HEK293 (cell line): ENCODE measurements around the gene OSBP.

Source experiments
- CTCF ChIA-PET: fragments of 350-600 bp; formaldehyde crosslinking; extraction: SDS; loops from one replicate; lab custom pipeline; 2021; ENCODE audit warnings: antibody characterized with exemption; lab: Yijun Ruan, JAX
- POLR2A ChIA-PET: fragments of 300-600 bp; formaldehyde crosslinking; extraction: SDS; loops from one replicate; lab custom pipeline; 2020; ENCODE audit warnings: antibody characterized with exemption, inconsistent platforms; lab: Yijun Ruan, JAX
- H3K27ac ChIP-seq: fragments of 200-500 bp; sonication (Bioruptor generic); 2 replicates; pipeline ENCODE4 v1.5.1; 2014; ENCODE audit warnings: low read depth, low read length, control low read depth, inconsistent platforms; ENCODE audit errors: extremely low read depth
- H3K36me3 ChIP-seq, 2 experiments: fragments of 200-500 bp in 1 of 2; sonication (Bioruptor generic) in 1 of 2; 1 replicate in 1 of 2; 2 replicates in 1 of 2; pipeline ENCODE4 v1.5.1; 2014 to 2017; ENCODE audit warnings: inconsistent platforms in 2 of 2, low read length in 2 of 2; ENCODE audit not compliant: control insufficient read depth in 2 of 2, insufficient read depth in 1 of 2
- H3K4me1 ChIP-seq: fragments of 200-500 bp; sonication (Bioruptor generic); 2 replicates; pipeline ENCODE4 v1.5.1; 2014; ENCODE audit warnings: mild to moderate bottlenecking, low read length, inconsistent platforms; ENCODE audit not compliant: control insufficient read depth, insufficient read depth
- H3K4me3 ChIP-seq: 2 replicates; pipeline ENCODE4 v1.5.1; 2011; ENCODE audit warnings: low read depth, mild to moderate bottlenecking, control low read depth, low read length, moderate library complexity
- H3K9me3 ChIP-seq: fragments of 200-500 bp; sonication (Bioruptor generic); 2 replicates; pipeline ENCODE4 v1.5.1; 2014; ENCODE audit warnings: low read depth, low read length, inconsistent platforms; ENCODE audit not compliant: control insufficient read depth, insufficient read depth
- GLI2 ChIP-seq: fragments of 450-650 bp; formaldehyde crosslinking; IDR thresholded peaks from 2 replicates; pipeline ENCODE4; 2017; ENCODE audit warnings: missing biosample characterization, missing genetic modification characterization, low read depth, borderline replicate concordance
- KLF7 ChIP-seq: fragments of 450-650 bp; formaldehyde crosslinking; IDR thresholded peaks from 2 replicates; pipeline ENCODE4 v1.5.1; 2016; ENCODE audit warnings: missing biosample characterization, missing genetic modification characterization, borderline replicate concordance
- PBX3 ChIP-seq: sonication (generic); formaldehyde crosslinking; IDR thresholded peaks from 2 replicates; pipeline ENCODE4 v1.8.1; 2022; ENCODE audit warnings: mild to moderate bottlenecking, moderate library complexity, missing genetic modification reagents
- RBAK ChIP-seq: fragments of 450-650 bp; formaldehyde crosslinking; IDR thresholded peaks from 2 replicates; pipeline ENCODE4 v1.5.1; 2016; ENCODE audit warnings: missing biosample characterization, missing genetic modification characterization
- SCRT2 ChIP-seq: fragments of 450-650 bp; formaldehyde crosslinking; IDR thresholded peaks from 2 replicates; pipeline ENCODE4 v1.5.1; 2016; ENCODE audit warnings: missing biosample characterization, missing genetic modification characterization
- SP3 ChIP-seq: fragments of 450-650 bp; formaldehyde crosslinking; IDR thresholded peaks from 2 replicates; pipeline ENCODE4 v1.5.1; 2016; ENCODE audit warnings: missing biosample characterization, missing genetic modification characterization
- TSHZ1 ChIP-seq: fragments of 450-650 bp; formaldehyde crosslinking; IDR thresholded peaks from 2 replicates; pipeline ENCODE4 v1.5.1; 2016; ENCODE audit warnings: missing biosample characterization, missing genetic modification characterization, borderline replicate concordance
- ZBTB17 ChIP-seq: fragments of 450-650 bp; formaldehyde crosslinking; IDR thresholded peaks from 2 replicates; pipeline ENCODE4 v1.5.1; 2016; ENCODE audit warnings: missing biosample characterization, missing genetic modification characterization
- ZBTB20 ChIP-seq: fragments of 450-650 bp; formaldehyde crosslinking; IDR thresholded peaks from 2 replicates; pipeline ENCODE4 v1.5.1; 2016; ENCODE audit warnings: missing biosample characterization, missing genetic modification characterization
- ZEB2 ChIP-seq: fragments of 450-650 bp; formaldehyde crosslinking; IDR thresholded peaks from 2 replicates; pipeline ENCODE4 v1.5.1; 2016; ENCODE audit warnings: missing biosample characterization, missing genetic modification characterization
- ZNF155 ChIP-seq: fragments of 450-650 bp; formaldehyde crosslinking; IDR thresholded peaks from 2 replicates; pipeline ENCODE4 v1.5.1; 2016; ENCODE audit warnings: missing biosample characterization, missing genetic modification characterization
- ZNF175 ChIP-seq: fragments of 450-650 bp; formaldehyde crosslinking; IDR thresholded peaks from 2 replicates; pipeline ENCODE4 v1.5.1; 2016; ENCODE audit warnings: missing biosample characterization, missing genetic modification characterization
- ZNF239 ChIP-seq: fragments of 450-650 bp; formaldehyde crosslinking; IDR thresholded peaks from 2 replicates; pipeline ENCODE4 v1.5.1; 2016; ENCODE audit warnings: missing biosample characterization, missing genetic modification characterization
- ZNF292 ChIP-seq: fragments of 450-650 bp; formaldehyde crosslinking; IDR thresholded peaks from 2 replicates; pipeline ENCODE4 v1.5.1; 2016; ENCODE audit warnings: low read depth, missing biosample characterization, missing genetic modification characterization, borderline replicate concordance
- ZNF549 ChIP-seq: fragments of 450-650 bp; IDR thresholded peaks from 2 replicates; pipeline ENCODE4 v1.5.1; 2018; ENCODE audit warnings: missing biosample characterization, missing genetic modification characterization, mild to moderate bottlenecking, inconsistent platforms, moderate library complexity
- ZNF560 ChIP-seq: fragments of 450-650 bp; formaldehyde crosslinking; IDR thresholded peaks from 2 replicates; pipeline ENCODE4 v1.5.1; 2017; ENCODE audit warnings: missing biosample characterization, missing genetic modification characterization, borderline replicate concordance
- ZNF776 ChIP-seq: fragments of 450-650 bp; formaldehyde crosslinking; IDR thresholded peaks from 2 replicates; pipeline ENCODE4 v1.5.0; 2017; ENCODE audit warnings: missing biosample characterization, missing genetic modification characterization, borderline replicate concordance
- ZNF830 ChIP-seq: fragments of 450-650 bp; IDR thresholded peaks from 2 replicates; pipeline ENCODE4 v1.5.0; 2018; ENCODE audit warnings: missing biosample characterization, missing genetic modification characterization, low read depth, mild to moderate bottlenecking, moderate library complexity
- ZSCAN30 ChIP-seq: fragments of 450-650 bp; IDR thresholded peaks from 2 replicates; pipeline ENCODE4 v1.5.1; 2018; ENCODE audit warnings: missing biosample characterization, mild to moderate bottlenecking, missing genetic modification characterization, moderate library complexity
- ZXDB ChIP-seq: fragments of 450-650 bp; formaldehyde crosslinking; IDR thresholded peaks from 2 replicates; pipeline ENCODE4 v1.5.1; 2016; ENCODE audit warnings: missing biosample characterization, missing genetic modification characterization
- TF ChIP-seq, protein P1 (sequence below): fragments of 450-650 bp; formaldehyde crosslinking; conservative IDR thresholded peaks from 2 replicates; pipeline ENCODE4 v1.5.1; 2016; ENCODE audit warnings: low read depth, missing biosample characterization, missing genetic modification characterization
- TF ChIP-seq, protein P2 (sequence below): fragments of 450-650 bp; IDR thresholded peaks from 2 replicates; pipeline ENCODE4 v1.5.1; 2018; ENCODE audit warnings: missing biosample characterization, missing genetic modification characterization
- TF ChIP-seq, protein P3 (sequence below): fragments of 450-650 bp; formaldehyde crosslinking; IDR thresholded peaks from 2 replicates; pipeline ENCODE4 v1.5.1; 2016; ENCODE audit warnings: missing biosample characterization, missing genetic modification characterization

Gene OSBP

GRCh38 chr11:59601788-59602187, 13.8 kb downstream of the OSBP start (continued):
- TF ChIP-seq TSHZ1 (tag by site-specific recombination) (no peak), ZNF830 (tag by site-specific recombination) (no peak), ZBTB17 (tag by site-specific recombination) (no peak)
- TF ChIP-seq, protein P1, sequence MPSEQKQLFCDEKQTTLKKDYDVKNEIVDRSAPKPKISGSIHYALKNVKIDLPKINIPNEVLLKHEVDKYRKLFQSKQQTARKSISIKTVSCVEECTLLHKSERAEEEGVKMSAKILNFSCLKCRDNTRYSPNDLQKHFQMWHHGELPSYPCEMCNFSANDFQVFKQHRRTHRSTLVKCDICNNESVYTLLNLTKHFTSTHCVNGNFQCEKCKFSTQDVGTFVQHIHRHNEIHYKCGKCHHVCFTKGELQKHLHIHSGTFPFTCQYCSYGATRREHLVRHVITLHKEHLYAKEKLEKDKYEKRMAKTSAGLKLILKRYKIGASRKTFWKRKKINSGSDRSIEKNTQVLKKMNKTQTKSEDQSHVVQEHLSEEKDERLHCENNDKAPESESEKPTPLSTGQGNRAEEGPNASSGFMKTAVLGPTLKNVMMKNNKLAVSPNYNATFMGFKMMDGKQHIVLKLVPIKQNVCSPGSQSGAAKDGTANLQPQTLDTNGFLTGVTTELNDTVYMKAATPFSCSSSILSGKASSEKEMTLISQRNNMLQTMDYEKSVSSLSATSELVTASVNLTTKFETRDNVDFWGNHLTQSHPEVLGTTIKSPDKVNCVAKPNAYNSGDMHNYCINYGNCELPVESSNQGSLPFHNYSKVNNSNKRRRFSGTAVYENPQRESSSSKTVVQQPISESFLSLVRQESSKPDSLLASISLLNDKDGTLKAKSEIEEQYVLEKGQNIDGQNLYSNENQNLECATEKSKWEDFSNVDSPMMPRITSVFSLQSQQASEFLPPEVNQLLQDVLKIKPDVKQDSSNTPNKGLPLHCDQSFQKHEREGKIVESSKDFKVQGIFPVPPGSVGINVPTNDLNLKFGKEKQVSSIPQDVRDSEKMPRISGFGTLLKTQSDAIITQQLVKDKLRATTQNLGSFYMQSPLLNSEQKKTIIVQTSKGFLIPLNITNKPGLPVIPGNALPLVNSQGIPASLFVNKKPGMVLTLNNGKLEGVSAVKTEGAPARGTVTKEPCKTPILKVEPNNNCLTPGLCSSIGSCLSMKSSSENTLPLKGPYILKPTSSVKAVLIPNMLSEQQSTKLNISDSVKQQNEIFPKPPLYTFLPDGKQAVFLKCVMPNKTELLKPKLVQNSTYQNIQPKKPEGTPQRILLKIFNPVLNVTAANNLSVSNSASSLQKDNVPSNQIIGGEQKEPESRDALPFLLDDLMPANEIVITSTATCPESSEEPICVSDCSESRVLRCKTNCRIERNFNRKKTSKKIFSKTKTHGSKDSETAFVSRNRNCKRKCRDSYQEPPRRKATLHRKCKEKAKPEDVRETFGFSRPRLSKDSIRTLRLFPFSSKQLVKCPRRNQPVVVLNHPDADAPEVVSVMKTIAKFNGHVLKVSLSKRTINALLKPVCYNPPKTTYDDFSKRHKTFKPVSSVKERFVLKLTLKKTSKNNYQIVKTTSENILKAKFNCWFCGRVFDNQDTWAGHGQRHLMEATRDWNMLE, result no peak

DNA sequence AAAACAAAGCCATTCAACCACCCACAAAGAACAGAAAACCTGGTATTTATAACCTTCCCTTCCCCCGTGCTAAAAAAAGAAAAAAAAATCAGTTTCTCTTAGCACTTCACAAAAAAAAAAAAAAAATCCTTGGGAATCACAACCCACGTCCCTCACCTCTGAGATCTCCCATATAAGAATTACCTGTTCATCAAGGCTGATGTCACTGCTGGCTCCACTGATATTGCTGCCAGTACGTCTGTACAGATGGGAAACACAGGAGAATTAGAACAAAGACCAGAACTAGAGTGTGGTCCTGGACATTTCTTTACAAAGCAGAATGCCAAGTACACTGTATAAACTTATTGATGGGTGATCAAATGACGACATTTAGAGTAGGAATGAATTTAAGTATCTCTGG, 14.9 kb downstream of the OSBP start:
- Histone ChIP-seq H3K36me3 (peaks cover 31 to 96% of the 10 kb centered on the region in 2 experiments), H3K27ac (no peak overlapping the region), H3K9me3 (no peaks in the 10 kb centered on the region), H3K4me3 (no peak overlapping the region), H3K4me1 (no peaks in the 10 kb centered on the region)
- TF ChIP-seq, protein P2, sequence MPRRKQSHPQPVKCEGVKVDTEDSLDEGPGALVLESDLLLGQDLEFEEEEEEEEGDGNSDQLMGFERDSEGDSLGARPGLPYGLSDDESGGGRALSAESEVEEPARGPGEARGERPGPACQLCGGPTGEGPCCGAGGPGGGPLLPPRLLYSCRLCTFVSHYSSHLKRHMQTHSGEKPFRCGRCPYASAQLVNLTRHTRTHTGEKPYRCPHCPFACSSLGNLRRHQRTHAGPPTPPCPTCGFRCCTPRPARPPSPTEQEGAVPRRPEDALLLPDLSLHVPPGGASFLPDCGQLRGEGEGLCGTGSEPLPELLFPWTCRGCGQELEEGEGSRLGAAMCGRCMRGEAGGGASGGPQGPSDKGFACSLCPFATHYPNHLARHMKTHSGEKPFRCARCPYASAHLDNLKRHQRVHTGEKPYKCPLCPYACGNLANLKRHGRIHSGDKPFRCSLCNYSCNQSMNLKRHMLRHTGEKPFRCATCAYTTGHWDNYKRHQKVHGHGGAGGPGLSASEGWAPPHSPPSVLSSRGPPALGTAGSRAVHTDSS (tag by site-specific recombination), result no peak
- no peak for TF ChIP-seq PBX3
- TF ChIP-seq GLI2 (tag by site-specific recombination), result no peak
- TF ChIP-seq ZBTB20 (tag by site-specific recombination), result no peak
- no peak for TF ChIP-seq ZNF549 (tag by site-specific recombination)
- no peak for TF ChIP-seq ZNF776
- no peak for TF ChIP-seq RBAK (tag by site-specific recombination)
- TF ChIP-seq, all 188 proteins: peak for 0
- ChIA-PET CTCF (no interaction called here), POLR2A (no interaction called here)

DNA sequence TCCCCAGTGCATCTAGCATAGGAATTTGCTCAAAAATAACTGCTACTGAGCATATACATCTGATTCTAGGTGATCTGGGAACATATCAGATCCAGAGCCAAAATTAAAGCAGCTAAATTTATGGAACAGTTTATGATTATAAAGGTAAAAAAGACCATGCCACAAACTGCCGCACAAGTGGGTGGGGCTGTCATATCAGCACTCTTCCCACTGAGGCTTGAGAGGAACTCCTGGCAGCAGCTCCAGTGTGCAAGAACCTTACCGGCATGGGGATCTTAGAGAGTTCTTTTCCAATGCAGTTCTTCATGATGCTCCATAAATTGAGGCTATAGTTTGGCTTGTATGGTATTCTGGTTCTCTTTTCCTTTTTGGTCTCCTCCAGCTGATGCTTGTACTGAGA, 15.3 kb downstream of the OSBP start:
- Histone ChIP-seq H3K36me3 (peaks cover 31 to 97% of the 10 kb centered on the region in 2 experiments), H3K9me3 (no peaks in the 10 kb centered on the region), H3K27ac (no peak overlapping the region), H3K4me1 (no peaks in the 10 kb centered on the region), H3K4me3 (no peak overlapping the region)
- CTCF ChIA-PET, result no interaction called here
- POLR2A ChIA-PET, result no interaction called here
- no peak for TF ChIP-seq ZNF155 (tag by site-specific recombination)
- TF ChIP-seq ZNF175, result no peak
- no peak for TF ChIP-seq ZSCAN30 (tag by site-specific recombination)
- no peak for TF ChIP-seq ZBTB17 (tag by site-specific recombination)
- no peak for TF ChIP-seq SCRT2 (tag by site-specific recombination)
- TF ChIP-seq ZEB2 (tag by site-specific recombination), result no peak
- no peak for TF ChIP-seq ZXDB (tag by site-specific recombination)
- TF ChIP-seq ZNF292 (tag by site-specific recombination), result no peak
- TF ChIP-seq ZNF560, result no peak
- TF ChIP-seq, protein P3, sequence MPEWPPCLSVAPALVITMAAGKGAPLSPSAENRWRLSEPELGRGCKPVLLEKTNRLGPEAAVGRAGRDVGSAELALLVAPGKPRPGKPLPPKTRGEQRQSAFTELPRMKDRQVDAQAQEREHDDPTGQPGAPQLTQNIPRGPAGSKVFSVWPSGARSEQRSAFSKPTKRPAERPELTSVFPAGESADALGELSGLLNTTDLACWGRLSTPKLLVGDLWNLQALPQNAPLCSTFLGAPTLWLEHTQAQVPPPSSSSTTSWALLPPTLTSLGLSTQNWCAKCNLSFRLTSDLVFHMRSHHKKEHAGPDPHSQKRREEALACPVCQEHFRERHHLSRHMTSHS (tag by site-specific recombination), result no peak
- TF ChIP-seq SP3 (tag by site-specific recombination), result no peak
- TF ChIP-seq ZNF239 (tag by site-specific recombination), result no peak
- no peak for TF ChIP-seq KLF7 (tag by site-specific recombination)
